Measurements from ENCODE around the gene COMMD4. TPM values are rescaled to one million over a fixed set of nuclear protein-coding genes. Genes with fewer than 3 reads are reported as not detected.

The COMMD4 gene
- total and polyA plus RNA-seq, 2 donors (not counting 3 experiments of a cell fraction or from before 2014, with no cell fraction given), result 114 to 244 TPM

DNA sequence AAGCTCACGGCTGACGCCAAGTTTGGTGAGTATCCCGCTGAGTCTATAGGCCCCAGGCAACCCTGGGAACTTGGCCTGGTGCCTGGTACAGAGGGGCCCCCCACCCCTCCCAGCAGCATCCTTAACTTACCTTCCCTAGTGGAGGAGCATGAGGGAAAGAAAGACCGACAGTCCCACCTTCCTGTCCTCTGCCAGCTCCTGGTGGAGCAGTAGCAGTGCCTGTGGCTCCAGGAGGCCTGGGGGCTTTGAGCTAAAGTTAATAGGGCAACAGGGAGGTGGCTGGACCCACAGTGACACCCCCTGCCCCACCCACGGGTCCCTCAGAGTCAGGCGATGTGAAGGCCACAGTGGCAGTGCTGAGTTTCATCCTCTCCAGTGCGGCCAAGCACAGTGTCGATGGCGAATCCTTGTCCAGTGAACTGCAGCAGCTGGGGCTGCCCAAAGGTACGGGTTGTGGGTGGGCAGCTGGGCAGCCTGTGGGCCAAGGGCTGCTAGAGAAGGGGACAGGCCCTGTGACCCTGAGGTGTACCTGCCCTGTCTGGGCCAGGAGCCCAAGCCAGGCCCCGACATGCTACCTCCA lies 2.9 kb downstream of the COMMD4 start:
- Histone ChIP-seq H3K9me3 (replicated peaks; ENCODE audit: control insufficient read depth, insufficient read depth, low read length) (no peaks in the 10 kb centered on the region), H3K4me2 (ENCODE audit: insufficient read depth, low read length) (no peak overlapping the region), H3K9ac (replicated peaks; ENCODE audit: extremely low read depth, insufficient read depth, low read length) (no peak overlapping the region), H3K4me3 (replicated peaks in 1 of 3; ENCODE audit: insufficient read depth in 1 of 3, low read depth in 1 of 3, low read length in 3 of 3) (no peak overlapping the region), H3K4me1 (ENCODE audit: control insufficient read depth, extremely low read depth, insufficient read depth, low read length) (peaks cover 10% of the 10 kb centered on the region), H2AFZ (ENCODE audit: low read depth, low read length) (no peak overlapping the region), H3K27ac (ENCODE audit: insufficient read depth, low read depth, low read length) (no peak overlapping the region), H3K79me2 (ENCODE audit: control insufficient read depth, insufficient read depth, low read length) (peaks cover 7% of the 10 kb centered on the region), H4K20me1 (replicated peaks; ENCODE audit: control insufficient read depth, extremely low read depth, insufficient read depth, low read length) (no peaks in the 10 kb centered on the region), H3K27me3 (ENCODE audit: control insufficient read depth in 2 of 2, insufficient read depth in 2 of 2, low read length in 2 of 2) (no peaks in the 10 kb centered on the region), H3K36me3 (ENCODE audit: control insufficient read depth in 2 of 2, extremely low read depth in 1 of 2, insufficient read depth in 2 of 2, low read length in 2 of 2) (peaks cover 0 to 8% of the 10 kb centered on the region in 2 experiments), H3K9me1 (replicated peaks; ENCODE audit: control insufficient read depth, extremely low read depth, insufficient read depth, low read length) (no peaks in the 10 kb centered on the region)
- no peak for DNase-seq (ENCODE audit: low read depth, low spot score)
- dilution Hi-C loops (cut with MboI; ENCODE audit: extremely low pct_ligation_motif_present, low sequenced_read_pairs), result no loop called here
- no TSS peak for BruUV-seq (replicated peaks)
- no peak for FAIRE-seq
- ChIA-PET POLR2A (no interaction called here), CTCF (no interaction called here)
- TF ChIP-seq POLR2A (IDR thresholded peaks at IDR 0.05; ENCODE audit: low read depth, low read length) (no peak), JUN (IDR thresholded peaks at IDR 0.05; ENCODE audit: borderline replicate concordance, insufficient read depth, insufficient read length, low read depth) (no peak), GATA2 (IDR thresholded peaks at IDR 0.05; ENCODE audit: insufficient read depth, insufficient read length, low read depth, low read length) (no peak), MYC (IDR thresholded peaks at IDR 0.05; ENCODE audit: low read depth, low read length) (no peak), MAX (IDR thresholded peaks at IDR 0.05; ENCODE audit: insufficient read depth, insufficient read length) (no peak), FOS (IDR thresholded peaks at IDR 0.05; ENCODE audit: borderline replicate concordance, insufficient read depth, low read length) (no peak), POLR2AphosphoS5 (IDR thresholded peaks at IDR 0.05; ENCODE audit: insufficient read depth, low read depth, low read length) (no peak), EZH2 (IDR thresholded peaks at IDR 0.05; ENCODE audit: borderline replicate concordance, low read depth, low read length, severe bottlenecking) (no peak), CTCF (IDR thresholded peaks at IDR 0.05; ENCODE audit: extremely low read depth in 1 of 2, insufficient read depth in 1 of 2, low read depth in 1 of 2, low read length in 2 of 2) (no peak)
- intact Hi-C loops (cut with micrococcal nuclease), result no loop called here

Data from endothelial cell of umbilical vein (primary cell).